Cardiac fibroblast (primary cell): ENCODE results near the gene GNL1.
"Not testable (repeated sequence)": the region's sequence is repeated elsewhere in the genome, so short reads cannot be mapped to it uniquely, and the experiment has no call there.

ENCODE experiments used
- DNase-seq, 2 donors: peaks; one replicate each; pipeline versions ENCODE4 v3.0.0 to v3.0.0-alpha.2; 2010; ENCODE audit warnings: low read depth in 2 of 2
- H3K4me3 ChIP-seq, 2 donors: replicated peaks in 1 of 2; 1 replicate in 1 of 2; 2 replicates in 1 of 2; pipeline ENCODE4 v1.5.1; 2011; ENCODE audit warnings: low read depth in 2 of 2, low read length in 2 of 2, mild to moderate bottlenecking in 2 of 2, moderate library complexity in 1 of 2
- TF ChIP-seq, protein P1 (sequence below): IDR thresholded peaks from one replicate; pipeline ENCODE4 v1.5.1; 2011; ENCODE audit warnings: low read depth, mild to moderate bottlenecking, low read length, inconsistent platforms

GNL1 gene

DNA sequence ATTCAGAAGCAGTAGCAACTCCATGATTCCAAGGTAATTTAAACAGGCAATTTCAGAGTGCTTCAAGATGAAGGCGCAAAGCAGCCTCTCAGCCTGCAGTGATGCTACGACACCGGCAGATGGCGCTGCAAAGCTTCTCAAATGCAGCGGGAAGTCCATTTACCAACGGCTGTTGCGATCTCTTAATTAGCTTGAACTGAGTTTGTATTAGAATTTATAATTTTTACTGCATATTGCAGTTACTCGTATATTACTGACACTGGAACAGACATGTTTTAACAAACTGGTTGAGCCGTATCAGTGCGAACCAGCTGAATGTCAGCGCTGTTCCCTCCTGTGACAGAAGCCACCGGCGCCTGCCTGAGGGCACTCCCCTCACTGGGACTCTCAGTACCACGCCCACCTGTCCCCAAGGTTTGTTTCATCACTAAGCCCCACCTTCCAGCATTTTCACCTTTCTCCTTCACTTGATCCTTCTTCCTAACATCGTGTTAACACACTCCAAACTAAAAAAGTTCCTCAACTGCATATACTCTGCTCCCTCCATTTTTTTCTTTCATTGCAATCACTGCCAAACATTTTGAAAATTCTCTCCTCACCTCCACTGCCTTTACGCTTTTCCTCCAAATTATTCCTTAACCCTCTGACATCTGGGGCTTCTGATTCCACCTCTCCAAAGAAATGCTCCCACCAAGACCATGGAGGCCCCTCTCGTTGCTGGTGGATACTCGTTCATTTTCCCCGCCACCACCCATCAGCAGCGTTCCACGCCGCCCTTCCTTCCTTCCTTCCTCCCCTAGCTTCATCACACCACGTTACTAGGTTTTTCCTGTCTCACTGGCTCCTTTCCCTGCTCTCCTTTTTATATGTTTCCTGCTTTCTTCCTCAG is 14.5 kb downstream of the GNL1 start:
- DNase-seq, result peak; percentile 92 to 94
- peak overlapping the region in 1 of 2 donors; percentile 24 for H3K4me3 ChIP-seq
- TF ChIP-seq, protein P1, sequence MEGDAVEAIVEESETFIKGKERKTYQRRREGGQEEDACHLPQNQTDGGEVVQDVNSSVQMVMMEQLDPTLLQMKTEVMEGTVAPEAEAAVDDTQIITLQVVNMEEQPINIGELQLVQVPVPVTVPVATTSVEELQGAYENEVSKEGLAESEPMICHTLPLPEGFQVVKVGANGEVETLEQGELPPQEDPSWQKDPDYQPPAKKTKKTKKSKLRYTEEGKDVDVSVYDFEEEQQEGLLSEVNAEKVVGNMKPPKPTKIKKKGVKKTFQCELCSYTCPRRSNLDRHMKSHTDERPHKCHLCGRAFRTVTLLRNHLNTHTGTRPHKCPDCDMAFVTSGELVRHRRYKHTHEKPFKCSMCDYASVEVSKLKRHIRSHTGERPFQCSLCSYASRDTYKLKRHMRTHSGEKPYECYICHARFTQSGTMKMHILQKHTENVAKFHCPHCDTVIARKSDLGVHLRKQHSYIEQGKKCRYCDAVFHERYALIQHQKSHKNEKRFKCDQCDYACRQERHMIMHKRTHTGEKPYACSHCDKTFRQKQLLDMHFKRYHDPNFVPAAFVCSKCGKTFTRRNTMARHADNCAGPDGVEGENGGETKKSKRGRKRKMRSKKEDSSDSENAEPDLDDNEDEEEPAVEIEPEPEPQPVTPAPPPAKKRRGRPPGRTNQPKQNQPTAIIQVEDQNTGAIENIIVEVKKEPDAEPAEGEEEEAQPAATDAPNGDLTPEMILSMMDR, result peak; percentile 97

GRCh38 chr6:30537931-30538330 is 18.4 kb downstream of the GNL1 start:
- no peak for DNase-seq
- H3K4me3 ChIP-seq, result no peak overlapping the region
- TF ChIP-seq, protein P1, result no peak

GRCh38 chr6:30533460-30534294 is 22.6 kb downstream of the GNL1 start:
- no peak overlapping the region for H3K4me3 ChIP-seq
- no peak for DNase-seq
- TF ChIP-seq, protein P1, result no peak

- DNase-seq, result no peak
- H3K4me3 ChIP-seq, result no peak overlapping the region
- TF ChIP-seq, protein P1, result no peak
Observed at GRCh38 chr6:30530014-30530413, 26.3 kb downstream of the GNL1 start.

DNA sequence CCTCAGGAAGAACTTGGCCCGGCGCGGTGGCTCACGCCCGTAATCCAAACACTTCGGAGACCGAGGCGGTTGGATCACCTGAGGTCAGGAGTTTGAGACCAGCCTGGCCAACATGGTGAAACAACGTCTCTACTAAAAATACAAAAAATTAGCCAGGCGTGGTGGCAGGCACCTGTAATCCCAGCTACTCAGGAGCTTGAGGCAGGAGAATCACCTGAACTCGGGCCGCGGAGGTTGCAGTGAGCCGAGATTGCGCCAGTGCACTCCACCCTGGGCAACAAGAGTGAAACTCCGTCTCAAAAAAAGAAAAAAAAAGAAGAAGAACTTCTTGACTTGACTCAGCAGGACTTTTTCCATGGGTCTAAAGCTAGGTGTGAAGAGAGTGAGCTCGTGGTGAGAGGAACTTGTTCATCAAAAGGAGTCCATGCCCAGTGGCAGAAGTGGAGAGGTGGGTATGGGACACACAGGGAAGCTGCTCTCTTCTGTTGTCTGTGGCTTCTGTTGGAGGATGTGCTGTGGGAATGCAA is 26.9 kb downstream of the GNL1 start:
- not testable (repeated sequence) for DNase-seq, H3K4me3 ChIP-seq

- H3K4me3 ChIP-seq, DNase-seq: not testable (repeated sequence)
Observed at GRCh38 chr6:30526444-30526843, 29.8 kb downstream of the GNL1 start.

DNA sequence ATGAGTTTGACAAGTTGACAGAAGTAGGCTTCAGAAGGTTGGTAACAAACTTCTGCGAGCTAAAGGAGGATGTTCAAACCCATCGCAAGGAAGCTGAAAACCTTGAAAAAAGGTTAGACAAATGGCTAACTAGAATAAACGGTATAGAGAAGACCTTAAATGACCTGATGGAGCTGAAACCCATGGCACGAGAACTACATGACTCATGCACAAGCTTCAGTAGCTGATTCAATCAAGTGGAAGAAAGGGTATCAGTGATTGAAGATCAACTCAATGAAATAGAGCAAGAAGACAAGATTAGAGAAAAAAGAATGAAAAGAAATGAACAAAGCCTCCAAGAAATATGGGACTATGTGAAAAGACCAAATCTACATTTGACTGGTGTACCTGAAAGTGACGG is 34.3 kb downstream of the GNL1 start:
- peak in 1 of 2 donors; percentile 25 for DNase-seq

DNA sequence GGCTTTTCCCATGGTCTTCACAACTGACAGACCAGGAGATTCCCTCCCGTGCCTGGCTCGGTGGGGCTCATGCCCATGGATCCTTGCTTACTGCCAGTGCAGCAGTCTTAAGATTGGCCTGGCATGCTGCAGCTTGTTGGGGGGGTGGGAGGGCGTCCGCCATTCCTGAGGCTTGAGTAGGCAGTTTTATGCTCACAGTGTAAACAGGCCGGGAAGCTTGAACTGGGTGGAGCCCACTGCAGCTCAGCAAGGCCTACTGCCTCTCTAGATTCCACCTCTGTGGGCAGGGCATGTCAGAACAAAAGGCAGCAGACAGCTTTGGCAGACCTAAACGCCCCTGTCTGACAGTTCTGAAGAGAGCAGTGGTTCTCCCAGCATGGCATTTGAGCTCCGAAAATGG is 35.2 kb downstream of the GNL1 start:
- peak in 1 of 2 donors; percentile 45 for DNase-seq

More for the DNA sequence above, 34.3 kb downstream of the GNL1 start:
- H3K4me3 ChIP-seq, result not testable (repeated sequence)

More for the DNA sequence above, 35.2 kb downstream of the GNL1 start:
- not testable (repeated sequence) for H3K4me3 ChIP-seq
